ENCODE measurements around the gene PVR.
A peak's percentile ranks its signal among the peaks of the same experiment; 100 is the strongest.

PVR gene

GRCh38 chr19:44648631-44649251 lies 5.0 kb downstream of the PVR start:
- Histone ChIP-seq H3K4me3 (ENCODE audit: low read depth, low read length) (no peak overlapping the region), H3K27ac (no peak overlapping the region), H3K27me3 (replicated peaks) (no peaks in the 10 kb centered on the region), H3K36me3 (replicated peaks) (peaks cover 57% of the 10 kb centered on the region)
- in situ Hi-C loops (cut with HindIII; ENCODE audit: low pct_ligation_motif_present, low sequenced_read_pairs): no loop called here
- DNase-seq: peak; percentile 48
- TF ChIP-seq, protein P1, sequence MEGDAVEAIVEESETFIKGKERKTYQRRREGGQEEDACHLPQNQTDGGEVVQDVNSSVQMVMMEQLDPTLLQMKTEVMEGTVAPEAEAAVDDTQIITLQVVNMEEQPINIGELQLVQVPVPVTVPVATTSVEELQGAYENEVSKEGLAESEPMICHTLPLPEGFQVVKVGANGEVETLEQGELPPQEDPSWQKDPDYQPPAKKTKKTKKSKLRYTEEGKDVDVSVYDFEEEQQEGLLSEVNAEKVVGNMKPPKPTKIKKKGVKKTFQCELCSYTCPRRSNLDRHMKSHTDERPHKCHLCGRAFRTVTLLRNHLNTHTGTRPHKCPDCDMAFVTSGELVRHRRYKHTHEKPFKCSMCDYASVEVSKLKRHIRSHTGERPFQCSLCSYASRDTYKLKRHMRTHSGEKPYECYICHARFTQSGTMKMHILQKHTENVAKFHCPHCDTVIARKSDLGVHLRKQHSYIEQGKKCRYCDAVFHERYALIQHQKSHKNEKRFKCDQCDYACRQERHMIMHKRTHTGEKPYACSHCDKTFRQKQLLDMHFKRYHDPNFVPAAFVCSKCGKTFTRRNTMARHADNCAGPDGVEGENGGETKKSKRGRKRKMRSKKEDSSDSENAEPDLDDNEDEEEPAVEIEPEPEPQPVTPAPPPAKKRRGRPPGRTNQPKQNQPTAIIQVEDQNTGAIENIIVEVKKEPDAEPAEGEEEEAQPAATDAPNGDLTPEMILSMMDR (IDR thresholded peaks at IDR 0.05; ENCODE audit: low read depth, low read length, missing control alignments): no peak

- no peak overlapping the region for H3K4me3 ChIP-seq (ENCODE audit: low read depth, low read length)
- DNase-seq: no peak
- TF ChIP-seq, protein P1 (IDR thresholded peaks at IDR 0.05; ENCODE audit: low read depth, low read length, missing control alignments): no peak
- in situ Hi-C loops (cut with HindIII; ENCODE audit: low pct_ligation_motif_present, low sequenced_read_pairs): no loop called here
- H3K27me3 ChIP-seq (replicated peaks): no peaks in the 10 kb centered on the region
- H3K27ac ChIP-seq: no peak overlapping the region
- peaks cover 63% of the 10 kb centered on the region for H3K36me3 ChIP-seq (replicated peaks)
These were observed 6.0 kb downstream of the PVR start for GRCh38 chr19:44649578-44650145.

DNA sequence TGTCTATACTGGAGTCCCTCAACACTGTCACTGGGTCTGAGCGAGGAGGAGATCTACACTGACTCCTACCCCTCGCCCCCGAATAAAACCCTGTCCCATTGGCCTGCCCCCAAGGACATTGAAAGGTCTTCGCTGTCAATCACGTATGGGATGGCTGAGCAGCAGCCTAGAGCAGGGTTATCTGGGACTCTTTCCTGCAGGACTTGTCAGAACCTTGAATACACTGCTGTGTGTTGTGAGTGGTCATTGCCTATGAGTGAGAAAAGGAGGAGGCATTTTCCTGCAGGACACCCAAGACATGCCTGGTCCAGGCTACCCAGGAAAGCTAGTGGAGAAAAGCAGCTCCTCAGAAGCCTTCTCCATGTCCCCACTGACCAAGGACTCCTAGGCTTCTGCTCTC lies 9.6 kb downstream of the PVR start:
- peaks cover 82% of the 10 kb centered on the region for H3K36me3 ChIP-seq (replicated peaks)
- TF ChIP-seq, protein P1 (IDR thresholded peaks at IDR 0.05; ENCODE audit: low read depth, low read length, missing control alignments): no peak
- H3K27ac ChIP-seq: no peak overlapping the region
- H3K4me3 ChIP-seq (ENCODE audit: low read depth, low read length): no peak overlapping the region
- DNase-seq: no peak
- in situ Hi-C loops (cut with HindIII; ENCODE audit: low pct_ligation_motif_present, low sequenced_read_pairs): no loop called here
- H3K27me3 ChIP-seq (replicated peaks): no peaks in the 10 kb centered on the region

DNA sequence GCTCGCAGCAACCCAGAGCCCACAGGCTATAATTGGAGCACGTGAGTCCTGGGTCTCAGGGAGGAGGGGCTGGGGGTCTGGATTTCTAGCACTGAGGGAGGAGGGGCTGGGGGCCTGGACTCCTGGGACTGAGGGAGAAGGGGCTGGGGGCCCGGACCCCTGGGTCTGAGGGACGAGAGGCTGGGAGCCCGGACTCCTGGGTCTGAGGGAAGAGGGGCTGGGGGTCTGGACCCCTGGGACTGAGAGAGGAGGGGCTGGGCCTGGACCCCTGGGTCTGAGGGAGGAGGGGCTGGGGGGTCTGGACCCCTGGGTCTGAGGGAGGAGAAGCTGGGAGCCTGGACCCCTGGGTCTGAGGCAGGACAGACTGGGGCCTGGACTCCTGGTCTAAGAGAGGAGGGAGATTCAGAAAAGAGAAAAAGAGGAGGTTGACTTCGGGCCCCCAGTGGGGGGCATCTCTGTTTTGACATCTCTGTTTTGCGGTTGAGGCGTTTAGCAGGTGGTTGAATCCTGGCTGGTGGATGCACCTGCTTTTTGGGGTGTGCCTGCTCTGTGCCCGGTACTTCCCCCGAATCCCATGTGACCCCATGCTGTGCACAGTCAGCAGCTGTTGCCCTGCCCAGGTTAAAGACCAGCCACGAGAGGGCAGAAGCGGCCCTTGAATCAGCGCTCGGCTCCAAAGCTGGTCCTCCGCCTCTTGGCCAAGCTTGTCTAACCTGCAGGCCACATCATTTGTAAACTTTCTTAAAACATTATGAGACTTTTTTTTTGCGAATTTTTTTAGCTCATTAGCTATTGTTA lies 10.5 kb downstream of the PVR start:
- Histone ChIP-seq H3K27ac (no peak overlapping the region), H3K27me3 (replicated peaks) (no peaks in the 10 kb centered on the region), H3K4me3 (ENCODE audit: low read depth, low read length) (no peak overlapping the region), H3K36me3 (replicated peaks) (peaks cover 85% of the 10 kb centered on the region)
- peak; percentile 46 for DNase-seq
- TF ChIP-seq, protein P1 (IDR thresholded peaks at IDR 0.05; ENCODE audit: low read depth, low read length, missing control alignments): peak; percentile 72
- in situ Hi-C loops (cut with HindIII; ENCODE audit: low pct_ligation_motif_present, low sequenced_read_pairs): no loop called here

DNA sequence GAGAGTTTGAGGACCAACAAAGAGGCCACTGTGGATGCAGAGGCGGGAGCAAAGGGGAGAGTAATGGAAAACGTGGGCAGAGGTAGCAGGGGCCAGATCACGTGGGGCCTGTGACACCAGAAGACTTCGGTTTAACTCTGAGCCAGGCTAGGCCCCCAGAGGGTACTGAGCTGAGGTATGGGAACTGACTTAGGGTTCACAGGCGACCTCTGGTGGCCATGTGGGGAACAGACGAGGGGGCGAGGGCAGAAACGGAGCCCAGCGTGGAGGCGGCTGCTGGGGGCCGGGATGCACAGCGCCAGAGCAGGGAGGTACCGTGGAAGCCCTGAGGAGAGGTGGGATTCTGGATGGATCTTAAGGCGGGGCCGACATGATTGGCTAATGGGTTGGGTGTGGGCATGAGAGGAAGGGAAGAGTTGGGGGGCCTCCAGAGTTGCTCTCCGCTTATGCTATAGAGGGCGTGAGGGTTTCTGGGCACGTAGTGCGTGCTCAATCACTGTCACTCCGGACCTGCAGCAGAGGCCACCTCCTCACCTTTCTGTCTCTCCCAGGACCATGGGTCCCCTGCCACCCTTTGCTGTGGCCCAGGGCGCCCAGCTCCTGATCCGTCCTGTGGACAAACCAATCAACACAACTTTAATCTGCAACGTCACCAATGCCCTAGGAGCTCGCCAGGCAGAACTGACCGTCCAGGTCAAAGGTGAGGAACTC lies 13.7 kb downstream of the PVR start:
- Histone ChIP-seq H3K27me3 (replicated peaks) (no peaks in the 10 kb centered on the region), H3K36me3 (replicated peaks) (peaks cover 88% of the 10 kb centered on the region), H3K4me3 (ENCODE audit: low read depth, low read length) (no peak overlapping the region), H3K27ac (no peak overlapping the region)
- TF ChIP-seq, protein P1 (IDR thresholded peaks at IDR 0.05; ENCODE audit: low read depth, low read length, missing control alignments): peak; percentile 93
- in situ Hi-C loops (cut with HindIII; ENCODE audit: low pct_ligation_motif_present, low sequenced_read_pairs): no loop called here
- peak; percentile 58 for DNase-seq

All from brain microvascular endothelial cell (primary cell).